Bronchial epithelial cell (primary cell): ENCODE results near the gene TBC1D9B. TPM values are rescaled to one million over a fixed set of nuclear protein-coding genes. Genes with fewer than 3 reads are reported as not detected.
"Not testable (repeated sequence)": the region's sequence is repeated elsewhere in the genome, so short reads cannot be mapped to it uniquely, and the experiment has no call there.

Experiments used
- DNase-seq: peaks from one replicate; pipeline ENCODE4 v3.0.0-alpha.2; 2010; ENCODE audit warnings: low read depth
- FAIRE-seq: peaks from 2 replicates; lab custom pipeline; 2011; peaks lifted over from hg19 to GRCh38; lab: Jason Lieb, UNC
- H3K27me3 ChIP-seq: 2 replicates; pipeline ENCODE4 v1.5.1; 2011; ENCODE audit warnings: low read length; ENCODE audit not compliant: control insufficient read depth, insufficient read depth
- H3K36me3 ChIP-seq: 2 replicates; pipeline ENCODE4 v1.5.1; 2011; ENCODE audit warnings: low read length; ENCODE audit not compliant: control insufficient read depth, insufficient read depth
- H3K4me3 ChIP-seq: 2 replicates; pipeline ENCODE4 v1.5.1; 2011; ENCODE audit warnings: mild to moderate bottlenecking, low read depth, low read length, control low read depth
- CTCF ChIP-seq: IDR thresholded peaks from 2 replicates; pipeline ENCODE4 v1.5.1; 2011; ENCODE audit warnings: mild to moderate bottlenecking, moderate library complexity, low read length, control low read depth, inconsistent platforms; ENCODE audit not compliant: insufficient read depth, severe bottlenecking
- total RNA-seq: library from RNA; depleted of rRNA; stranded (reverse); fragments of >200 nt; gene quantifications from 2 replicates; pipeline ENCODE4 v1.2.1, GENCODE V29; 2014

Gene TBC1D9B
- total RNA-seq, 1 donor from 2014 or later: 37.6 TPM

GRCh38 chr5:179873588-179874110 lies 34.0 kb downstream of the TBC1D9B start:
- TF ChIP-seq CTCF: no peak
- FAIRE-seq: no peak
- H3K4me3 ChIP-seq: no peak overlapping the region
- H3K27me3 ChIP-seq: no peaks in the 10 kb centered on the region
- DNase-seq: no peak
- H3K36me3 ChIP-seq: peaks cover 39% of the 10 kb centered on the region

- Histone ChIP-seq H3K4me3 (no peak overlapping the region), H3K27me3 (no peaks in the 10 kb centered on the region), H3K36me3 (peaks cover 40% of the 10 kb centered on the region)
- FAIRE-seq: no peak
- DNase-seq: no peak
- TF ChIP-seq CTCF: no peak
Observed at GRCh38 chr5:179872828-179873575, 34.7 kb downstream of the TBC1D9B start.

GRCh38 chr5:179872055-179872827 lies 35.5 kb downstream of the TBC1D9B start:
- FAIRE-seq (no peak), DNase-seq (no peak)
- Histone ChIP-seq H3K36me3 (peaks cover 43% of the 10 kb centered on the region), H3K27me3 (no peaks in the 10 kb centered on the region), H3K4me3 (no peak overlapping the region)
- TF ChIP-seq CTCF: no peak

GRCh38 chr5:179871533-179871932 lies 36.2 kb downstream of the TBC1D9B start:
- DNase-seq, H3K27me3 ChIP-seq, H3K4me3 ChIP-seq, FAIRE-seq: not testable (repeated sequence)
- peaks cover 45% of the 10 kb centered on the region for H3K36me3 ChIP-seq

GRCh38 chr5:179870952-179871351 lies 36.7 kb downstream of the TBC1D9B start:
- no peak for DNase-seq
- no peak for TF ChIP-seq CTCF
- Histone ChIP-seq H3K4me3 (no peak overlapping the region), H3K36me3 (peaks cover 47% of the 10 kb centered on the region), H3K27me3 (no peaks in the 10 kb centered on the region)
- no peak for FAIRE-seq

GRCh38 chr5:179870403-179870903 lies 37.2 kb downstream of the TBC1D9B start:
- FAIRE-seq (no peak), DNase-seq (no peak)
- Histone ChIP-seq H3K36me3 (peaks cover 49% of the 10 kb centered on the region), H3K4me3 (no peak overlapping the region), H3K27me3 (no peaks in the 10 kb centered on the region)
- peak; percentile 35 for TF ChIP-seq CTCF
